Measurements from ENCODE around the gene TP53. TPM values are rescaled to one million over a fixed set of nuclear protein-coding genes. Genes with fewer than 3 reads are reported as not detected.

Gene TP53
- total and polyA plus RNA-seq, 12 donors = 7.9 to 29.1 (median 12.6) TPM

GRCh38 chr17:7702776-7703175 lies 15.5 kb upstream of the TP53 start:
- Histone ChIP-seq H3K36me3 (peaks cover 0 to 32% (median 8%) of the 10 kb centered on the region in 9 donors), H3K27me3 (peaks cover 5 to 50% (median 41%) of the 10 kb centered on the region in 7 donors), H3K9me3 (no peaks in the 10 kb centered on the region), H3K4me1 (peaks cover 7 to 26% (median 16%) of the 10 kb centered on the region in 9 donors), H3K4me3 (no peak overlapping the region), H3K27ac (no peak overlapping the region)
- TF ChIP-seq CTCF (IDR thresholded peaks at IDR 0.05) = no peak
- WGBS, 2 donors = 85 to 87% methylated on average over 13 of the region's 13 CpGs
- DNase-seq (no peak), ATAC-seq (no peak)
- intact Hi-C loops (cut with DNase I) = no loop called here

GRCh38 chr17:7701681-7702080 lies 14.4 kb upstream of the TP53 start:
- WGBS, 2 donors = 92 to 96% methylated on average over 14 of the region's 14 CpGs
- intact Hi-C loops (cut with DNase I) = no loop called here
- H3K27me3 ChIP-seq = peaks cover 5 to 50% (median 32%) of the 10 kb centered on the region in 7 donors

GRCh38 chr17:7700510-7700909 lies 13.2 kb upstream of the TP53 start:
- Histone ChIP-seq H3K27ac (no peak overlapping the region), H3K36me3 (peaks cover 0 to 34% (median 8%) of the 10 kb centered on the region in 9 donors), H3K27me3 (peaks cover 5 to 39% (median 20%) of the 10 kb centered on the region in 7 donors), H3K9me3 (no peaks in the 10 kb centered on the region), H3K4me3 (no peak overlapping the region), H3K4me1 (peaks cover 7 to 20% (median 15%) of the 10 kb centered on the region in 9 donors)
- intact Hi-C loops (cut with DNase I) = no loop called here
- ATAC-seq (no peak), DNase-seq (no peak)
- no peak for TF ChIP-seq CTCF (IDR thresholded peaks at IDR 0.05)
- 91 to 95% methylated on average over 7 of the region's 7 CpGs for WGBS, 2 donors

More at GRCh38 chr17:7701681-7702080, 14.4 kb upstream of the TP53 start:
- Histone ChIP-seq H3K36me3 (peaks cover 0 to 32% (median 8%) of the 10 kb centered on the region in 9 donors), H3K27ac (no peak overlapping the region), H3K9me3 (no peaks in the 10 kb centered on the region), H3K4me1 (peaks cover 7 to 26% (median 16%) of the 10 kb centered on the region in 9 donors), H3K4me3 (no peak overlapping the region)
- ATAC-seq = no peak
- no peak for DNase-seq
- no peak for TF ChIP-seq CTCF (IDR thresholded peaks at IDR 0.05)

GRCh38 chr17:7697828-7698588 lies 10.7 kb upstream of the TP53 start:
- peaks cover 0 to 16% (median 0%) of the 10 kb centered on the region in 7 donors for H3K27me3 ChIP-seq
- TF ChIP-seq CTCF (IDR thresholded peaks at IDR 0.05) = no peak
- H3K9me3 ChIP-seq = no peaks in the 10 kb centered on the region
- peaks cover 0 to 51% (median 8%) of the 10 kb centered on the region in 9 donors for H3K36me3 ChIP-seq
- H3K4me1 ChIP-seq = no peaks in the 10 kb centered on the region
- DNase-seq = no peak
- ATAC-seq = no peak
- no peak overlapping the region for H3K27ac ChIP-seq
- H3K4me3 ChIP-seq = no peak overlapping the region
- 96 to 97% methylated on average over 4 of the region's 4 CpGs for WGBS, 2 donors
- intact Hi-C loops (cut with DNase I) = loop anchor here in 1 of 10 donors (10.0 kb wide), 1 partner anchor 63 kb away; the partner anchor contains the start of gene SHBG
